Loucy (cell line): Measurements from ENCODE around the gene C19orf85.

Experiments
- H2AFZ ChIP-seq: fragments of 200-600 bp; sonication (generic); 2 replicates; pipeline ENCODE4 v1.6.0; 2016; ENCODE audit warnings: antibody characterized with exemption, mild to moderate bottlenecking, low read length, moderate library complexity
- H3F3A ChIP-seq: fragments of 200-600 bp; 2 replicates; pipeline ENCODE4 v1.6.0; 2016; ENCODE audit warnings: antibody characterized with exemption, low read depth, mild to moderate bottlenecking
- H3K27me3 ChIP-seq: fragments of 200-600 bp; sonication (generic); 2 replicates; pipeline ENCODE4 v1.6.1; 2014; ENCODE audit warnings: low read length, mild to moderate bottlenecking; ENCODE audit not compliant: insufficient read depth, poor library complexity, severe bottlenecking
- H3K36me3 ChIP-seq: fragments of 200-600 bp; sonication (generic); 2 replicates; pipeline ENCODE4 v1.6.1; 2016; ENCODE audit warnings: low read length; ENCODE audit not compliant: insufficient read depth
- H3K4me1 ChIP-seq: fragments of 200-600 bp; sonication (generic); 2 replicates; pipeline ENCODE4 v1.5.1; 2014; ENCODE audit warnings: low read length, mild to moderate bottlenecking; ENCODE audit not compliant: insufficient read depth, poor library complexity, severe bottlenecking
- H3K4me2 ChIP-seq: fragments of 200-600 bp; sonication (generic); 2 replicates; pipeline ENCODE4 v1.6.0; 2014; ENCODE audit warnings: antibody characterized with exemption, low read length, low read depth, mild to moderate bottlenecking; ENCODE audit not compliant: poor library complexity, severe bottlenecking
- H3K4me3 ChIP-seq: fragments of 200-600 bp; sonication (generic); 2 replicates; pipeline ENCODE4 v1.5.1; 2014; ENCODE audit warnings: low read length, mild to moderate bottlenecking, mixed read lengths; ENCODE audit not compliant: poor library complexity, severe bottlenecking
- H3K79me2 ChIP-seq: fragments of 200-600 bp; sonication (generic); 2 replicates; pipeline ENCODE4 v1.6.1; 2014; ENCODE audit warnings: low read length; ENCODE audit not compliant: insufficient read depth
- H3K9ac ChIP-seq: fragments of 200-600 bp; sonication (generic); 2 replicates; pipeline ENCODE4 v1.6.0; 2014; ENCODE audit warnings: mild to moderate bottlenecking, low read depth, low read length, moderate library complexity; ENCODE audit not compliant: poor library complexity, severe bottlenecking
- H3K9me2 ChIP-seq: fragments of 200-600 bp; sonication (generic); replicated peaks from 2 replicates; pipeline ENCODE4 v1.6.1; 2016; ENCODE audit warnings: low read depth, low read length, mixed read lengths
- H3K9me3 ChIP-seq: fragments of 200-600 bp; sonication (generic); 2 replicates; pipeline ENCODE4 v1.6.1; 2014; ENCODE audit warnings: mild to moderate bottlenecking, antibody characterized with exemption, low read length, low read depth; ENCODE audit not compliant: insufficient read depth
- H4K20me1 ChIP-seq: fragments of 200-600 bp; sonication (generic); 2 replicates; pipeline ENCODE4 v1.6.0; 2014; ENCODE audit warnings: antibody characterized with exemption, low read length, mild to moderate bottlenecking; ENCODE audit not compliant: insufficient read depth, poor library complexity, severe bottlenecking
- CTCF ChIP-seq: fragments of 200-600 bp; sonication (generic); conservative IDR thresholded peaks from 2 replicates; pipeline ENCODE4 v1.5.1; 2014; ENCODE audit warnings: mild to moderate bottlenecking, antibody characterized with exemption, low read length
- EZH2phosphoT487 ChIP-seq: fragments of 200-600 bp; IDR thresholded peaks from 2 replicates; pipeline ENCODE4 v1.6.1; 2018; ENCODE audit warnings: antibody characterized with exemption, mild to moderate bottlenecking, moderate library complexity, borderline replicate concordance

Gene C19orf85

GRCh38 chr19:55443824-55444480 is 20.6 kb downstream of the C19orf85 start:
- no peaks in the 10 kb centered on the region for H3K79me2 ChIP-seq
- no peak overlapping the region for H2AFZ ChIP-seq
- H4K20me1 ChIP-seq: no peaks in the 10 kb centered on the region
- H3K9me2 ChIP-seq: no peaks in the 10 kb centered on the region
- no peaks in the 10 kb centered on the region for H3K36me3 ChIP-seq
- no peak overlapping the region for H3K9ac ChIP-seq
- TF ChIP-seq EZH2phosphoT487 (no peak), CTCF (no peak)
- H3K4me3 ChIP-seq: no peak overlapping the region
- H3F3A ChIP-seq: no peaks in the 10 kb centered on the region
- H3K9me3 ChIP-seq: no peaks in the 10 kb centered on the region
- H3K4me2 ChIP-seq: no peak overlapping the region
- H3K4me1 ChIP-seq: no peaks in the 10 kb centered on the region
- no peaks in the 10 kb centered on the region for H3K27me3 ChIP-seq

GRCh38 chr19:55443045-55443823 is 21.3 kb downstream of the C19orf85 start, which contains the start of gene SHISA7:
TSS of gene SHISA7 (minus strand) at chr19:55443300. CDS start at chr19:55442863, 437 bp downstream.
- H3K4me3 ChIP-seq: no peak within 1 kb of the TSS
- no peak within 1 kb of the TSS for H3K9ac ChIP-seq
- H3K9me3 ChIP-seq: no peaks in the 10 kb centered on the region
- no peaks in the 10 kb centered on the region for H3K36me3 ChIP-seq
- H3K27me3 ChIP-seq: no peaks in the 10 kb centered on the region
- H3K4me2 ChIP-seq: no peak within 1 kb of the TSS
- TF ChIP-seq CTCF (no peak), EZH2phosphoT487 (no peak)
- no peak within 1 kb of the TSS for H2AFZ ChIP-seq
- no peaks in the 10 kb centered on the region for H4K20me1 ChIP-seq
- no peaks in the 10 kb centered on the region for H3K4me1 ChIP-seq
- no peaks in the 10 kb centered on the region for H3K79me2 ChIP-seq
- no peaks in the 10 kb centered on the region for H3F3A ChIP-seq
- no peaks in the 10 kb centered on the region for H3K9me2 ChIP-seq

GRCh38 chr19:55442372-55442961 is 22.1 kb downstream of the C19orf85 start:
- Histone ChIP-seq H3K27me3 (no peaks in the 10 kb centered on the region), H3K9me3 (no peaks in the 10 kb centered on the region), H4K20me1 (no peaks in the 10 kb centered on the region), H2AFZ (no peak overlapping the region), H3K36me3 (no peaks in the 10 kb centered on the region), H3K9me2 (no peaks in the 10 kb centered on the region), H3K9ac (no peak overlapping the region), H3K79me2 (no peaks in the 10 kb centered on the region), H3K4me3 (no peak overlapping the region), H3K4me1 (no peaks in the 10 kb centered on the region), H3F3A (no peaks in the 10 kb centered on the region), H3K4me2 (no peak overlapping the region)
- no peak for TF ChIP-seq CTCF
- TF ChIP-seq EZH2phosphoT487: no peak
